Measurements from ENCODE around the gene LRG1. TPM values are rescaled to one million over a fixed set of nuclear protein-coding genes. Genes with fewer than 3 reads are reported as not detected.

LRG1 gene
- total RNA-seq, 1 experiment from 2014 or later, result 0.81 TPM

GRCh38 chr19:4586691-4587090 lies 46.9 kb upstream of the LRG1 start:
- no peak for DNase-seq (ENCODE audit: low spot score)
- Mint-ChIP-seq H3K27ac (no peak overlapping the region), H3K36me3 (no peaks in the 10 kb centered on the region), H3K4me1 (peaks cover 24% of the 10 kb centered on the region), H3K9me3 (no peaks in the 10 kb centered on the region), H3K4me3 (no peak overlapping the region), H3K27me3 (ENCODE audit: low read depth) (peaks cover 67% of the 10 kb centered on the region)
- ChIA-PET POLR2A (interaction anchor here (0.6 kb wide), 2 partner anchors 11 to 39 kb away, joined by 3 read pairs; no protein-coding TSS in a partner anchor), CTCF (interaction anchor here (1.1 to 3.0 kb wide), 6 partner anchors 12 to 50 kb away, joined by 3 to 22 read pairs (median 8); partner anchors contain the start of gene SEMA6B)
- no peak for ATAC-seq
- TF ChIP-seq FOXP1 (CRISPR knock-in tag; IDR thresholded peaks at IDR 0.05; ENCODE audit: borderline replicate concordance), result no peak
- no peak for TF ChIP-seq MLX (CRISPR knock-in tag; IDR thresholded peaks at IDR 0.05)
- TF ChIP-seq MXD4 (CRISPR knock-in tag; IDR thresholded peaks at IDR 0.05; ENCODE audit: borderline replicate concordance), result no peak
- no peak for TF ChIP-seq ZNF138 (CRISPR knock-in tag; conservative IDR thresholded peaks at IDR 0.05)
- TF ChIP-seq GRHL2 (CRISPR knock-in tag; IDR thresholded peaks at IDR 0.05; ENCODE audit: insufficient replicate concordance, severe bottlenecking), result no peak
- no peak for TF ChIP-seq NR2C2 (CRISPR knock-in tag; IDR thresholded peaks at IDR 0.05)
- TF ChIP-seq, protein P1, sequence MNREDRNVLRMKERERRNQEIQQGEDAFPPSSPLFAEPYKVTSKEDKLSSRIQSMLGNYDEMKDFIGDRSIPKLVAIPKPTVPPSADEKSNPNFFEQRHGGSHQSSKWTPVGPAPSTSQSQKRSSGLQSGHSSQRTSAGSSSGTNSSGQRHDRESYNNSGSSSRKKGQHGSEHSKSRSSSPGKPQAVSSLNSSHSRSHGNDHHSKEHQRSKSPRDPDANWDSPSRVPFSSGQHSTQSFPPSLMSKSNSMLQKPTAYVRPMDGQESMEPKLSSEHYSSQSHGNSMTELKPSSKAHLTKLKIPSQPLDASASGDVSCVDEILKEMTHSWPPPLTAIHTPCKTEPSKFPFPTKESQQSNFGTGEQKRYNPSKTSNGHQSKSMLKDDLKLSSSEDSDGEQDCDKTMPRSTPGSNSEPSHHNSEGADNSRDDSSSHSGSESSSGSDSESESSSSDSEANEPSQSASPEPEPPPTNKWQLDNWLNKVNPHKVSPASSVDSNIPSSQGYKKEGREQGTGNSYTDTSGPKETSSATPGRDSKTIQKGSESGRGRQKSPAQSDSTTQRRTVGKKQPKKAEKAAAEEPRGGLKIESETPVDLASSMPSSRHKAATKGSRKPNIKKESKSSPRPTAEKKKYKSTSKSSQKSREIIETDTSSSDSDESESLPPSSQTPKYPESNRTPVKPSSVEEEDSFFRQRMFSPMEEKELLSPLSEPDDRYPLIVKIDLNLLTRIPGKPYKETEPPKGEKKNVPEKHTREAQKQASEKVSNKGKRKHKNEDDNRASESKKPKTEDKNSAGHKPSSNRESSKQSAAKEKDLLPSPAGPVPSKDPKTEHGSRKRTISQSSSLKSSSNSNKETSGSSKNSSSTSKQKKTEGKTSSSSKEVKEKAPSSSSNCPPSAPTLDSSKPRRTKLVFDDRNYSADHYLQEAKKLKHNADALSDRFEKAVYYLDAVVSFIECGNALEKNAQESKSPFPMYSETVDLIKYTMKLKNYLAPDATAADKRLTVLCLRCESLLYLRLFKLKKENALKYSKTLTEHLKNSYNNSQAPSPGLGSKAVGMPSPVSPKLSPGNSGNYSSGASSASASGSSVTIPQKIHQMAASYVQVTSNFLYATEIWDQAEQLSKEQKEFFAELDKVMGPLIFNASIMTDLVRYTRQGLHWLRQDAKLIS (CRISPR knock-in tag; IDR thresholded peaks at IDR 0.05; ENCODE audit: borderline replicate concordance), result no peak
- TF ChIP-seq IRF2 (CRISPR knock-in tag; IDR thresholded peaks at IDR 0.05; ENCODE audit: borderline replicate concordance, low read depth), result no peak
- TF ChIP-seq SP1 (CRISPR knock-in tag; conservative IDR thresholded peaks at IDR 0.05), result no peak
- TF ChIP-seq MAX (CRISPR knock-in tag; IDR thresholded peaks at IDR 0.05), result no peak
- TF ChIP-seq, protein P2, sequence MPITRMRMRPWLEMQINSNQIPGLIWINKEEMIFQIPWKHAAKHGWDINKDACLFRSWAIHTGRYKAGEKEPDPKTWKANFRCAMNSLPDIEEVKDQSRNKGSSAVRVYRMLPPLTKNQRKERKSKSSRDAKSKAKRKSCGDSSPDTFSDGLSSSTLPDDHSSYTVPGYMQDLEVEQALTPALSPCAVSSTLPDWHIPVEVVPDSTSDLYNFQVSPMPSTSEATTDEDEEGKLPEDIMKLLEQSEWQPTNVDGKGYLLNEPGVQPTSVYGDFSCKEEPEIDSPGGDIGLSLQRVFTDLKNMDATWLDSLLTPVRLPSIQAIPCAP (CRISPR knock-in tag; IDR thresholded peaks at IDR 0.05), result no peak
- no peak for TF ChIP-seq MYBL2 (CRISPR knock-in tag; IDR thresholded peaks at IDR 0.05)
- TF ChIP-seq ETV6 (CRISPR knock-in tag; IDR thresholded peaks at IDR 0.05), result no peak
- no peak for TF ChIP-seq TEAD4 (CRISPR knock-in tag; IDR thresholded peaks at IDR 0.05)
- TF ChIP-seq, protein P3, sequence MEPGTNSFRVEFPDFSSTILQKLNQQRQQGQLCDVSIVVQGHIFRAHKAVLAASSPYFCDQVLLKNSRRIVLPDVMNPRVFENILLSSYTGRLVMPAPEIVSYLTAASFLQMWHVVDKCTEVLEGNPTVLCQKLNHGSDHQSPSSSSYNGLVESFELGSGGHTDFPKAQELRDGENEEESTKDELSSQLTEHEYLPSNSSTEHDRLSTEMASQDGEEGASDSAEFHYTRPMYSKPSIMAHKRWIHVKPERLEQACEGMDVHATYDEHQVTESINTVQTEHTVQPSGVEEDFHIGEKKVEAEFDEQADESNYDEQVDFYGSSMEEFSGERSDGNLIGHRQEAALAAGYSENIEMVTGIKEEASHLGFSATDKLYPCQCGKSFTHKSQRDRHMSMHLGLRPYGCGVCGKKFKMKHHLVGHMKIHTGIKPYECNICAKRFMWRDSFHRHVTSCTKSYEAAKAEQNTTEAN (CRISPR knock-in tag; IDR thresholded peaks at IDR 0.05), result no peak
- TF ChIP-seq E2F1 (CRISPR knock-in tag; IDR thresholded peaks at IDR 0.05), result no peak
- TF ChIP-seq, protein P4, sequence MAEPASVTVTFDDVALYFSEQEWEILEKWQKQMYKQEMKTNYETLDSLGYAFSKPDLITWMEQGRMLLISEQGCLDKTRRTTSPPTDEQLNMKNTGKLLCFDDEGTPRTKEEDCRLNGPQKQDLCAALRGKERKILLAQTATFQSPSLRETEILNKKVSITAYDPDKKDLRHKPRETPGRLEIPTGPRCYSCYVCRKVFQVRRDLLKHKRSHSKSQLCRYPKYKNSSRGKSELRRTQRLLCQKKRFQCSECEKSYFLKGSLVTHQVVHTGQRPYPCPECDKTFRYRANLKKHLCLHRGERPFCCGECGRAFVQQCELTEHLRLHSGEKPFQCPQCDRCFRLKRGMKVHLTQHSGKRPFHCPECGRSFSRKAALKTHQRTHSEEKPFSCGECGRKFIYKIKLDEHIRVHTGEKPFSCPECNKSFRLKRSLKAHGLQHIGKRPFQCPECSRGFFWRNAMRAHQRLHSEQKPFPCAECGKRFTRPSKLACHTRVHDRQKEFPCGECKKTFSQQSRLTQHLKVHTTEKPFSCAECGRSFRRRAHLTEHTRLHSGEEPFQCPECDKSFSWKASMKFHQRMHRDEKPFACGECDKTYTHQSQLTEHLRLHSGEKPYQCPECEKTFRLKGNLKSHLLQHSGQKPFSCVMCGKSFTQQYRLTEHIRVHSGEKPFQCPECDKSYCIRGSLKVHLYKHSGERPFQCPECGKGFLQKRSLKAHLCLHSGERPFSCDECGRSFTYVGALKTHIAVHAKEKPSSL (CRISPR knock-in tag; conservative IDR thresholded peaks at IDR 0.05), result no peak
- no peak for TF ChIP-seq SOX15 (CRISPR knock-in tag; IDR thresholded peaks at IDR 0.05)
- no peak for TF ChIP-seq FOXK1 (CRISPR knock-in tag; IDR thresholded peaks at IDR 0.05)

All from WTC11 (cell line).